H1 (cell line): ENCODE measurements around the gene IGF2R.

Source experiments
- CEBPB ChIP-seq: IDR thresholded peaks from 2 replicates; pipeline ENCODE4 v1.6.1; 2012; ENCODE audit warnings: low read depth, low read length
- CTCF ChIP-seq, 3 experiments: IDR thresholded peaks; 1 replicate in 2 of 3; 2 replicates in 1 of 3; pipeline versions ENCODE4 v1.5.1 to v1.6.1; 2011; ENCODE audit warnings: low read length in 3 of 3, mild to moderate bottlenecking in 3 of 3, inconsistent platforms in 2 of 3, low read depth in 1 of 3, moderate library complexity in 1 of 3; ENCODE audit not compliant: insufficient read depth in 1 of 3; ENCODE audit errors: control extremely low read depth in 1 of 3
- EZH2 ChIP-seq: fragments of 200-600 bp; sonication (generic); IDR thresholded peaks from 2 replicates; pipeline ENCODE4 v1.7.1; 2012; ENCODE audit warnings: low read depth, mild to moderate bottlenecking, moderate library complexity, low read length, inconsistent platforms; ENCODE audit not compliant: severe bottlenecking
- JUN ChIP-seq: IDR thresholded peaks from 2 replicates; pipeline ENCODE4 v1.6.1; 2011; ENCODE audit warnings: low read depth, mild to moderate bottlenecking, improper control_type of control experiment, low read length
- MAFK ChIP-seq: IDR thresholded peaks from 2 replicates; pipeline ENCODE4 v1.6.1; 2012; ENCODE audit warnings: low read depth, mild to moderate bottlenecking, improper control_type of control experiment, low read length
- POLR2A ChIP-seq, 2 experiments: IDR thresholded peaks; 1 replicate in 1 of 2; 2 replicates in 1 of 2; pipeline ENCODE4 v1.6.1; 2011; ENCODE audit warnings: low read depth in 2 of 2, low read length in 2 of 2, mild to moderate bottlenecking in 2 of 2; ENCODE audit errors: control extremely low read depth in 1 of 2
- RAD21 ChIP-seq, 2 experiments: IDR thresholded peaks in 1 of 2; conservative IDR thresholded peaks in 1 of 2; 2 replicates each; pipeline ENCODE4 v1.6.1; 2011; ENCODE audit warnings: low read depth in 2 of 2, low read length in 2 of 2, improper control_type of control experiment in 1 of 2, inconsistent platforms in 1 of 2, mild to moderate bottlenecking in 1 of 2, moderate library complexity in 1 of 2
- RXRA ChIP-seq: IDR thresholded peaks from 2 replicates; pipeline ENCODE4 v1.6.1; 2011; ENCODE audit warnings: low read depth, mild to moderate bottlenecking, low read length, moderate library complexity; ENCODE audit not compliant: insufficient read depth
- SRF ChIP-seq: IDR thresholded peaks from 2 replicates; pipeline ENCODE4 v1.6.1; 2011; ENCODE audit warnings: mild to moderate bottlenecking, low read depth, low read length, moderate library complexity
- TBP ChIP-seq: IDR thresholded peaks from 2 replicates; pipeline ENCODE4 v1.6.1; 2011; ENCODE audit warnings: low read depth, low read length, improper control_type of control experiment
- YY1 ChIP-seq: IDR thresholded peaks from 2 replicates; pipeline ENCODE4 v1.6.1; 2011; ENCODE audit warnings: low read depth, mild to moderate bottlenecking, low read length
- TF ChIP-seq, protein P1 (sequence below): IDR thresholded peaks from 2 replicates; pipeline ENCODE4 v1.6.1; 2012; ENCODE audit warnings: inconsistent platforms
- TF ChIP-seq, protein P2 (sequence below): IDR thresholded peaks from 2 replicates; pipeline ENCODE4 v1.6.1; 2011; ENCODE audit warnings: low read depth, mild to moderate bottlenecking, low read length; ENCODE audit not compliant: insufficient read depth

DNA sequence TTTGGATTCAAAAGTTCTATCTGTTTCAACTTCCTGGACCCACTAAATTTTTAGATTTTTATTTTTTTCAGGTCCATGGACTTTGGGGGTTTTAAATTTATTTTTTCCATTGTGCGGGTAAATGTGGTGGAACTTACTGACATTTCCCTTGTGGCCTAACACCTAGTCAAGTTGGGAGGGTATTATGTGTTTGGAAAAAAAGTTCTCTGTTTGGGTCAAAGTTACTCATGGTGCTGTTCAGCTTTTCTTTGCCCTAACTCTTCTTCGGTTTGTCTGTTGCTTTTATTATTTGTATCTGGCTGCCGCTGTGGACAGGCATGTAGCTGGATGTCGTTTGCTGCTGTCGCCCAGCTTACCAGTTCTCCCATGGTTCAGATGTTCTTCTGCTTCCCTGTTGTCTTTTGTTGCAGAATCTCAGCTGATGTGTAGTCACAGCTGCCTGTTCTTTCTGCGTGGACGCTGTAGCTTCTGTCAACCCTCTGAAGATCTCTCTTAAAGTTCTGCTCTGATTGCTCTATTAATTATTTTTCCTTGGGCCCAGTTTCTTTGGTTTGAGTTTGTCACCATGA lies 7.9 kb downstream of the IGF2R start:
- TF ChIP-seq, protein P1, sequence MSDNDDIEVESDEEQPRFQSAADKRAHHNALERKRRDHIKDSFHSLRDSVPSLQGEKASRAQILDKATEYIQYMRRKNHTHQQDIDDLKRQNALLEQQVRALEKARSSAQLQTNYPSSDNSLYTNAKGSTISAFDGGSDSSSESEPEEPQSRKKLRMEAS, result no peak
- TF ChIP-seq RXRA (no peak), POLR2A (IDR thresholded peaks at IDR 0.05; ENCODE audit: control extremely low read depth in 1 of 2, low read depth in 2 of 2, low read length in 2 of 2) (no peak), EZH2 (no peak), CTCF (IDR thresholded peaks at IDR 0.05; ENCODE audit: control extremely low read depth in 1 of 3, insufficient read depth in 1 of 3, low read depth in 1 of 3, low read length in 3 of 3) (no peak), MAFK (no peak), JUN (no peak), YY1 (no peak), TBP (no peak), CEBPB (no peak), RAD21 (IDR thresholded peaks at IDR 0.05 in 1 of 2, conservative IDR thresholded peaks at IDR 0.05 in 1 of 2; ENCODE audit: low read depth in 2 of 2, low read length in 2 of 2) (no peak), SRF (no peak)
- TF ChIP-seq, protein P2, sequence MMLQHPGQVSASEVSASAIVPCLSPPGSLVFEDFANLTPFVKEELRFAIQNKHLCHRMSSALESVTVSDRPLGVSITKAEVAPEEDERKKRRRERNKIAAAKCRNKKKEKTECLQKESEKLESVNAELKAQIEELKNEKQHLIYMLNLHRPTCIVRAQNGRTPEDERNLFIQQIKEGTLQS, result no peak
